Fibroblast of lung (primary cell): ENCODE measurements around the gene DOCK3. TPM values are rescaled to one million over a fixed set of nuclear protein-coding genes. Genes with fewer than 3 reads are reported as not detected.

Source experiments
- DNase-seq, 2 donors: peaks; one replicate each; pipeline versions ENCODE4 v3.0.0 to v3.0.0-alpha.2; 2010; ENCODE audit warnings: low read depth in 2 of 2
- H2AFZ ChIP-seq: 2 replicates; pipeline ENCODE4 v1.5.1; 2012; ENCODE audit warnings: low read length, control low read depth, inconsistent platforms
- H3K27ac ChIP-seq: 2 replicates; pipeline ENCODE4 v1.5.1; 2011; ENCODE audit warnings: low read length, control low read depth; ENCODE audit not compliant: insufficient read depth
- H3K27me3 ChIP-seq: 2 replicates; pipeline ENCODE4 v1.5.1; 2011; ENCODE audit warnings: mild to moderate bottlenecking, low read length; ENCODE audit not compliant: control insufficient read depth, insufficient read depth
- H3K36me3 ChIP-seq: 2 replicates; pipeline ENCODE4 v1.5.1; 2011; ENCODE audit warnings: low read length; ENCODE audit not compliant: control insufficient read depth, insufficient read depth
- H3K4me1 ChIP-seq: 2 replicates; pipeline ENCODE4 v1.5.1; 2011; ENCODE audit warnings: low read length; ENCODE audit not compliant: control insufficient read depth, insufficient read depth; ENCODE audit errors: extremely low read depth
- H3K4me2 ChIP-seq: 2 replicates; pipeline ENCODE4 v1.5.1; 2011; ENCODE audit warnings: low read length, control low read depth; ENCODE audit not compliant: insufficient read depth; ENCODE audit errors: extremely low read depth
- H3K4me3 ChIP-seq, 4 experiments: fragments of 200-600 bp in 1 of 4; sonication (generic) in 1 of 4; replicated peaks in 1 of 4; 2 replicates each; pipeline ENCODE4 v1.5.1; 2011 to 2016; ENCODE audit warnings: low read length in 4 of 4, low read depth in 3 of 4, mild to moderate bottlenecking in 3 of 4, control low read depth in 2 of 4, inconsistent platforms in 1 of 4, mixed read lengths in 1 of 4; ENCODE audit not compliant: insufficient read depth in 1 of 4; ENCODE audit errors: control extremely low read depth in 1 of 4
- H3K79me2 ChIP-seq: 2 replicates; pipeline ENCODE4 v1.5.1; 2012; ENCODE audit warnings: mild to moderate bottlenecking, low read length, inconsistent platforms; ENCODE audit not compliant: control insufficient read depth, insufficient read depth
- H3K9ac ChIP-seq: 2 replicates; pipeline ENCODE4 v1.5.1; 2011; ENCODE audit warnings: mild to moderate bottlenecking, low read length, control low read depth; ENCODE audit not compliant: insufficient read depth
- H3K9me3 ChIP-seq: 2 replicates; pipeline ENCODE4 v1.5.1; 2012; ENCODE audit warnings: low read depth, low read length; ENCODE audit not compliant: control insufficient read depth, insufficient read depth
- H4K20me1 ChIP-seq: 2 replicates; pipeline ENCODE4 v1.5.1; 2011; ENCODE audit warnings: low read length; ENCODE audit not compliant: control insufficient read depth, insufficient read depth; ENCODE audit errors: extremely low read depth
- EZH2 ChIP-seq: IDR thresholded peaks from 2 replicates; pipeline ENCODE4 v1.5.1; 2012; ENCODE audit warnings: low read length, control low read depth, mild to moderate bottlenecking; ENCODE audit errors: missing control alignments
- polyA plus RNA-seq, 2 donors: library from polyadenylated mRNA; depleted of rRNA in 1 of 2; stranded (reverse) in 1 of 2; unstranded in 1 of 2; fragments of >200 nt; gene quantifications; 2 replicates each; pipeline ENCODE4 v1.2.1, GENCODE V29; 2011 to 2012; ENCODE audit warnings: missing spikeins in 1 of 2
- total RNA-seq: library from RNA; depleted of rRNA; stranded (reverse); fragments of >200 nt; gene quantifications from 2 replicates; pipeline ENCODE4 v1.2.1, GENCODE V29; 2014
- TF ChIP-seq, protein P1 (sequence below), 2 donors: IDR thresholded peaks in 1 of 2; conservative IDR thresholded peaks in 1 of 2; 1 replicate in 1 of 2; 2 replicates in 1 of 2; pipeline ENCODE4 v1.5.1; 2011 to 2012; ENCODE audit warnings: low read length in 2 of 2, control low read depth in 1 of 2, inconsistent platforms in 1 of 2, low read depth in 1 of 2, mild to moderate bottlenecking in 1 of 2

The DOCK3 gene
- total and polyA plus RNA-seq, 2 donors (not counting 1 experiment from before 2014, with no cell fraction given), result 0.07 to 0.17 TPM

DNA sequence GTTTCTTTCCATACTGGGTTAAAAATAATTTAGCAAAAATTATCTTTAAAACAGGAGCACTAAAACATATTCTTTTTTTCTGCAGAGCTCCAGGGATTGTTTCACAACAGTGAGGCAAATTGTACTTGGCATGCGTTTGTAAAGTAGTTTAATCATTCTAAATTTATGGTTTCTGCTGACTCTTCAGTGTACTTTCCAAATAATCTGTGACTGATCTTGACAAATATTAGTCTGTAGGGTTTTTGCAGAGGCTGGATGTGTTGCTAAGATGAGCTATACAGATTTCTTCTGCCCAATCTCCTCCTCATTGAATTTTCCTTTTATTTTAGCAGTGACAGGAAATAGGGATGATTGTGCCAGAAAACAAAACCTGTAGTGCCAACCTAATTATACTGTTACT, 382.4 kb downstream of the DOCK3 start:
- no peak for DNase-seq
- no peaks in the 10 kb centered on the region for H3K4me1 ChIP-seq
- H3K9me3 ChIP-seq, result no peaks in the 10 kb centered on the region
- H3K36me3 ChIP-seq, result no peaks in the 10 kb centered on the region
- H3K27me3 ChIP-seq, result no peaks in the 10 kb centered on the region
- H4K20me1 ChIP-seq, result no peaks in the 10 kb centered on the region
- H3K9ac ChIP-seq, result no peak overlapping the region
- H3K4me2 ChIP-seq, result no peak overlapping the region
- TF ChIP-seq EZH2, result no peak
- TF ChIP-seq, protein P1, sequence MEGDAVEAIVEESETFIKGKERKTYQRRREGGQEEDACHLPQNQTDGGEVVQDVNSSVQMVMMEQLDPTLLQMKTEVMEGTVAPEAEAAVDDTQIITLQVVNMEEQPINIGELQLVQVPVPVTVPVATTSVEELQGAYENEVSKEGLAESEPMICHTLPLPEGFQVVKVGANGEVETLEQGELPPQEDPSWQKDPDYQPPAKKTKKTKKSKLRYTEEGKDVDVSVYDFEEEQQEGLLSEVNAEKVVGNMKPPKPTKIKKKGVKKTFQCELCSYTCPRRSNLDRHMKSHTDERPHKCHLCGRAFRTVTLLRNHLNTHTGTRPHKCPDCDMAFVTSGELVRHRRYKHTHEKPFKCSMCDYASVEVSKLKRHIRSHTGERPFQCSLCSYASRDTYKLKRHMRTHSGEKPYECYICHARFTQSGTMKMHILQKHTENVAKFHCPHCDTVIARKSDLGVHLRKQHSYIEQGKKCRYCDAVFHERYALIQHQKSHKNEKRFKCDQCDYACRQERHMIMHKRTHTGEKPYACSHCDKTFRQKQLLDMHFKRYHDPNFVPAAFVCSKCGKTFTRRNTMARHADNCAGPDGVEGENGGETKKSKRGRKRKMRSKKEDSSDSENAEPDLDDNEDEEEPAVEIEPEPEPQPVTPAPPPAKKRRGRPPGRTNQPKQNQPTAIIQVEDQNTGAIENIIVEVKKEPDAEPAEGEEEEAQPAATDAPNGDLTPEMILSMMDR (conservative IDR thresholded peaks at IDR 0.05 in 1 of 2, IDR thresholded peaks at IDR 0.05 in 1 of 2; ENCODE audit: low read depth in 1 of 2, low read length in 2 of 2), result no peak
- H3K27ac ChIP-seq, result no peak overlapping the region
- H3K79me2 ChIP-seq, result no peaks in the 10 kb centered on the region
- no peak overlapping the region for H2AFZ ChIP-seq
- H3K4me3 ChIP-seq, result no peak overlapping the region

DNA sequence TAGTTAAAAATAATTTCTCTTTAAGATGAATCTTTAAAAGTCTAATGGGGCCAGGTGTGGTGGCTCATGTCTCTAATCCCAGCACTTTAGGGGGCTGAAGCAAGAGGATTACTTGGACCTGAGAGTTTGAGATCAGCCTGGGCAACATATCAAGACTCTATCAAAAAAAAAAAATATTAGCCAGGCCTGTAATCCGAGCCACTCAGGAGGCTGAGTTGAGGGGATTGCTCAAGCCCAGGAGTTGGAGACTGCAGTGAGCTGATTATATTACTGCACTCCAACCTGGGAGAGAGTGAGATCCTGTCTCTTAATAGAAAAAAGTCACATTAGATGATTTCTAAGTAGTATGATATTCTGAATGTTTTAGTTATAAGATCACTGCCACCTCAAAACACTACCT, 388.3 kb downstream of the DOCK3 start:
- Histone ChIP-seq H3K9me3 (no peaks in the 10 kb centered on the region), H4K20me1 (no peaks in the 10 kb centered on the region), H3K4me2 (no peak overlapping the region), H3K4me3 (no peak overlapping the region), H3K27ac (no peak overlapping the region), H3K27me3 (no peaks in the 10 kb centered on the region), H3K4me1 (no peaks in the 10 kb centered on the region), H3K36me3 (no peaks in the 10 kb centered on the region), H2AFZ (no peak overlapping the region), H3K9ac (no peak overlapping the region), H3K79me2 (no peaks in the 10 kb centered on the region)
- DNase-seq, result no peak
- TF ChIP-seq, protein P1 (conservative IDR thresholded peaks at IDR 0.05 in 1 of 2, IDR thresholded peaks at IDR 0.05 in 1 of 2; ENCODE audit: low read depth in 1 of 2, low read length in 2 of 2), result no peak
- TF ChIP-seq EZH2, result no peak

GRCh38 chr3:51075221-51075775, 400.6 kb downstream of the DOCK3 start:
- Histone ChIP-seq H3K27ac (no peak overlapping the region), H4K20me1 (no peaks in the 10 kb centered on the region), H3K36me3 (no peaks in the 10 kb centered on the region), H3K4me2 (no peak overlapping the region), H3K4me1 (no peaks in the 10 kb centered on the region), H3K79me2 (no peaks in the 10 kb centered on the region), H3K4me3 (no peak overlapping the region), H2AFZ (no peak overlapping the region), H3K27me3 (no peaks in the 10 kb centered on the region), H3K9me3 (no peaks in the 10 kb centered on the region), H3K9ac (no peak overlapping the region)
- no peak for TF ChIP-seq EZH2
- TF ChIP-seq, protein P1 (conservative IDR thresholded peaks at IDR 0.05 in 1 of 2, IDR thresholded peaks at IDR 0.05 in 1 of 2; ENCODE audit: low read depth in 1 of 2, low read length in 2 of 2), result no peak
- DNase-seq, result no peak
